OCI-M1 (cell line): ENCODE measurements around the gene PTMA.
A peak's percentile ranks its signal among the peaks of the same experiment; 100 is the strongest.
"Not testable (repeated sequence)": the region's sequence is repeated elsewhere in the genome, so short reads cannot be mapped to it uniquely, and the experiment has no call there.

Source experiments
- DNase-seq: peaks from one replicate; lab custom pipeline; 2025; lab: John Stamatoyannopoulos, UW

Gene PTMA

GRCh38 chr2:231696004-231696367 lies 12.3 kb upstream of the PTMA start:
- no peak for DNase-seq

GRCh38 chr2:231699006-231699405 lies 9.3 kb upstream of the PTMA start:
- no peak for DNase-seq

GRCh38 chr2:231701456-231702373 lies 6.6 kb upstream of the PTMA start:
- no peak for DNase-seq

GRCh38 chr2:231704017-231704416 lies 4.3 kb upstream of the PTMA start:
- no peak for DNase-seq

GRCh38 chr2:231706731-231707624 lies 1.3 kb upstream of the PTMA start:
- DNase-seq, result peak; percentile 98

GRCh38 chr2:231707625-231707926 lies 749 bp upstream of the PTMA start:
- no peak for DNase-seq

GRCh38 chr2:231708773-231709635 lies 679 bp downstream of the PTMA start:
- DNase-seq, result peak; percentile 69

- peak; percentile 69 for DNase-seq
These were observed 1.3 kb downstream of the PTMA start for GRCh38 chr2:231709636-231709980.

- DNase-seq, result peak; percentile 91
These were observed 1.9 kb downstream of the PTMA start for GRCh38 chr2:231709981-231710798.

- DNase-seq, result peak; percentile 41
These were observed 2.7 kb downstream of the PTMA start for GRCh38 chr2:231710799-231711676.

GRCh38 chr2:231711677-231712450 lies 3.5 kb downstream of the PTMA start:
- DNase-seq, result no peak

- DNase-seq, result not testable (repeated sequence)
These were observed 4.2 kb downstream of the PTMA start for GRCh38 chr2:231712451-231713021.

- DNase-seq, result not testable (repeated sequence)
These were observed 5.0 kb downstream of the PTMA start for GRCh38 chr2:231713406-231713729.

GRCh38 chr2:231713730-231714638 lies 5.7 kb downstream of the PTMA start:
- DNase-seq, result peak; percentile 95

GRCh38 chr2:231714639-231715498 lies 6.5 kb downstream of the PTMA start:
- DNase-seq, result peak; percentile 81

GRCh38 chr2:231715499-231715837 lies 7.1 kb downstream of the PTMA start:
- DNase-seq, result no peak

- DNase-seq, result no peak
These were observed 7.8 kb downstream of the PTMA start for GRCh38 chr2:231715988-231716616.
